Measurements from ENCODE around the gene SEMA3C. TPM values are rescaled to one million over a fixed set of nuclear protein-coding genes. Genes with fewer than 3 reads are reported as not detected.

The SEMA3C gene
- total RNA-seq, 4 donors from 2014 or later: 34.8 to 371 (median 116) TPM

GRCh38 chr7:80940539-80941207, 21.8 kb upstream of the SEMA3C start:
- no peaks in the 10 kb centered on the region for H3K27me3 ChIP-seq
- no peaks in the 10 kb centered on the region for H3K36me3 ChIP-seq
- H3K4me1 ChIP-seq: no peaks in the 10 kb centered on the region
- H3K4me3 ChIP-seq: no peak overlapping the region
- DNase-seq: no peak
- no peak overlapping the region for H3K27ac ChIP-seq
- no peaks in the 10 kb centered on the region for H3K9me3 ChIP-seq
- intact Hi-C loops (cut with DNase I; ENCODE audit: low total_unique reads): no loop called here
- TF ChIP-seq POLR2A (IDR thresholded peaks at IDR 0.05): no peak

DNA sequence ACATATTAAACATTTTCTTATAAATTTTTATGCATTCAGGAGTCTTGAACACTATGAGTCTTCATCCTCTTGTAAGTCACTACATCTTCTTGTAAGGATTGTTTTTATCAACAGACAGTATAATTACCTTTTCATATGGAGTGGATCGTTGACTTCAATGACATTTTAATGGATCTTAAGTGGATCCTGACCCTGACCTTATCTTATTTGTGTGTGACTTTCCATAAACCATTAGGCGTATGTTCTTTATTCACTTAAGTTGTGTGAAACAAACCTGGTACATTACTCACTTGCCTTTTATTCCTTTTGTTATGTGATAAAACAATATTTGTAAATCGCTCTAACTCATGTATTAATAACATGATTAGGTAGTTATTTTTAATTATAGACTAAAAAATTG, 18.5 kb upstream of the SEMA3C start:
- Histone ChIP-seq H3K27ac (no peak overlapping the region), H3K4me1 (no peaks in the 10 kb centered on the region), H3K36me3 (no peaks in the 10 kb centered on the region), H3K4me3 (no peak overlapping the region), H3K9me3 (no peaks in the 10 kb centered on the region), H3K27me3 (no peaks in the 10 kb centered on the region)
- DNase-seq: no peak
- intact Hi-C loops (cut with DNase I; ENCODE audit: low total_unique reads): no loop called here
- TF ChIP-seq, protein P1, sequence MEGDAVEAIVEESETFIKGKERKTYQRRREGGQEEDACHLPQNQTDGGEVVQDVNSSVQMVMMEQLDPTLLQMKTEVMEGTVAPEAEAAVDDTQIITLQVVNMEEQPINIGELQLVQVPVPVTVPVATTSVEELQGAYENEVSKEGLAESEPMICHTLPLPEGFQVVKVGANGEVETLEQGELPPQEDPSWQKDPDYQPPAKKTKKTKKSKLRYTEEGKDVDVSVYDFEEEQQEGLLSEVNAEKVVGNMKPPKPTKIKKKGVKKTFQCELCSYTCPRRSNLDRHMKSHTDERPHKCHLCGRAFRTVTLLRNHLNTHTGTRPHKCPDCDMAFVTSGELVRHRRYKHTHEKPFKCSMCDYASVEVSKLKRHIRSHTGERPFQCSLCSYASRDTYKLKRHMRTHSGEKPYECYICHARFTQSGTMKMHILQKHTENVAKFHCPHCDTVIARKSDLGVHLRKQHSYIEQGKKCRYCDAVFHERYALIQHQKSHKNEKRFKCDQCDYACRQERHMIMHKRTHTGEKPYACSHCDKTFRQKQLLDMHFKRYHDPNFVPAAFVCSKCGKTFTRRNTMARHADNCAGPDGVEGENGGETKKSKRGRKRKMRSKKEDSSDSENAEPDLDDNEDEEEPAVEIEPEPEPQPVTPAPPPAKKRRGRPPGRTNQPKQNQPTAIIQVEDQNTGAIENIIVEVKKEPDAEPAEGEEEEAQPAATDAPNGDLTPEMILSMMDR (IDR thresholded peaks at IDR 0.05): no peak
- no peak for TF ChIP-seq POLR2A (IDR thresholded peaks at IDR 0.05)

- H3K4me1 ChIP-seq: no peaks in the 10 kb centered on the region
- H3K36me3 ChIP-seq: no peaks in the 10 kb centered on the region
- TF ChIP-seq POLR2A (IDR thresholded peaks at IDR 0.05): no peak
- TF ChIP-seq, protein P1 (IDR thresholded peaks at IDR 0.05): no peak
- no peak overlapping the region for H3K4me3 ChIP-seq
- no peak overlapping the region for H3K27ac ChIP-seq
- no peak for DNase-seq
- H3K9me3 ChIP-seq: no peaks in the 10 kb centered on the region
- no peaks in the 10 kb centered on the region for H3K27me3 ChIP-seq
- intact Hi-C loops (cut with DNase I; ENCODE audit: low total_unique reads): no loop called here
Observed at GRCh38 chr7:80935991-80936780, 17.3 kb upstream of the SEMA3C start.

- DNase-seq: no peak
- Histone ChIP-seq H3K27me3 (no peaks in the 10 kb centered on the region), H3K9me3 (no peaks in the 10 kb centered on the region), H3K4me1 (no peaks in the 10 kb centered on the region), H3K4me3 (no peak overlapping the region), H3K27ac (no peak overlapping the region), H3K36me3 (no peaks in the 10 kb centered on the region)
- intact Hi-C loops (cut with DNase I; ENCODE audit: low total_unique reads): no loop called here
- TF ChIP-seq, protein P1 (IDR thresholded peaks at IDR 0.05): no peak
- no peak for TF ChIP-seq POLR2A (IDR thresholded peaks at IDR 0.05)
Observed at GRCh38 chr7:80934321-80934720, 15.5 kb upstream of the SEMA3C start.

DNA sequence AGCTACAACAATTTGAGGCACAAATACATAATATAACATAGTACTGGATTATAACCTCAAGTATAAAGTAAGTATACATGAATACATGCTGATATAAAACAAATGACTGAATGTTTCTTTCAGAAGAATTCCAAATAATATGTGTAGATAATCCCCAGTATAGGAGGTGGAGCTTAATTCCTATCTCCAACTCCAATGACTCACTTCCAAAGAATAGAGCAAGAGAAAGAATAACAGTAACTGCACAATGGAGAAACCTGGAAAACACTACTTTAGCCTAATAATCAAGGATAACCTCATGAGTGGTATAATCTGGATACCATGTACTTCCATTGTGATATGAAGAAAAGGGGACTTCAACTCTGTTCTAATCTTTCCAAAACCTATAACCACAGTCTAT, 13.7 kb upstream of the SEMA3C start:
- DNase-seq: no peak
- H3K27ac ChIP-seq: no peak overlapping the region
- no peaks in the 10 kb centered on the region for H3K9me3 ChIP-seq
- H3K4me3 ChIP-seq: no peak overlapping the region
- no peaks in the 10 kb centered on the region for H3K4me1 ChIP-seq
- no peak for TF ChIP-seq POLR2A (IDR thresholded peaks at IDR 0.05)
- TF ChIP-seq, protein P1 (IDR thresholded peaks at IDR 0.05): no peak
- intact Hi-C loops (cut with DNase I; ENCODE audit: low total_unique reads): no loop called here
- no peaks in the 10 kb centered on the region for H3K27me3 ChIP-seq
- no peaks in the 10 kb centered on the region for H3K36me3 ChIP-seq
